GM21825 (cell line): ENCODE measurements around the gene ZNF607.

ENCODE experiments used
- ATAC-seq: cut with Tn5 transposase; IDR thresholded peaks from one replicate; pipeline ENCODE4 v1.9.1; 2021; ENCODE audit warnings: mild to moderate bottlenecking, moderate library complexity; ENCODE audit not compliant: unreplicated experiment

ZNF607 gene

GRCh38 chr19:37654629-37655300, 64.8 kb downstream of the ZNF607 start:
- peak; percentile 38 for ATAC-seq

GRCh38 chr19:37654118-37654517, 65.4 kb downstream of the ZNF607 start:
- ATAC-seq, result no peak
